PC-3 (cell line): ENCODE data around the gene NPLOC4.

Experiments used
- EZH2 ChIP-seq: fragments of 300-600 bp; sonication (generic); IDR thresholded peaks from one replicate; pipeline ENCODE4 v1.6.1; 2017; ENCODE audit warnings: antibody characterized with exemption, mild to moderate bottlenecking, low read length; ENCODE audit not compliant: unreplicated experiment
- EZH2phosphoT487 ChIP-seq: fragments of 300-600 bp; sonication (generic); IDR thresholded peaks from 2 replicates; pipeline ENCODE4 v1.6.1; 2018; ENCODE audit warnings: mild to moderate bottlenecking, antibody characterized with exemption, low read length, borderline replicate concordance
- TF ChIP-seq, protein P1 (sequence below): fragments of 300-600 bp; sonication (generic); conservative IDR thresholded peaks from 2 replicates; pipeline ENCODE4 v1.5.1; 2017; ENCODE audit warnings: antibody characterized with exemption, low read depth, mild to moderate bottlenecking, low read length

DNA sequence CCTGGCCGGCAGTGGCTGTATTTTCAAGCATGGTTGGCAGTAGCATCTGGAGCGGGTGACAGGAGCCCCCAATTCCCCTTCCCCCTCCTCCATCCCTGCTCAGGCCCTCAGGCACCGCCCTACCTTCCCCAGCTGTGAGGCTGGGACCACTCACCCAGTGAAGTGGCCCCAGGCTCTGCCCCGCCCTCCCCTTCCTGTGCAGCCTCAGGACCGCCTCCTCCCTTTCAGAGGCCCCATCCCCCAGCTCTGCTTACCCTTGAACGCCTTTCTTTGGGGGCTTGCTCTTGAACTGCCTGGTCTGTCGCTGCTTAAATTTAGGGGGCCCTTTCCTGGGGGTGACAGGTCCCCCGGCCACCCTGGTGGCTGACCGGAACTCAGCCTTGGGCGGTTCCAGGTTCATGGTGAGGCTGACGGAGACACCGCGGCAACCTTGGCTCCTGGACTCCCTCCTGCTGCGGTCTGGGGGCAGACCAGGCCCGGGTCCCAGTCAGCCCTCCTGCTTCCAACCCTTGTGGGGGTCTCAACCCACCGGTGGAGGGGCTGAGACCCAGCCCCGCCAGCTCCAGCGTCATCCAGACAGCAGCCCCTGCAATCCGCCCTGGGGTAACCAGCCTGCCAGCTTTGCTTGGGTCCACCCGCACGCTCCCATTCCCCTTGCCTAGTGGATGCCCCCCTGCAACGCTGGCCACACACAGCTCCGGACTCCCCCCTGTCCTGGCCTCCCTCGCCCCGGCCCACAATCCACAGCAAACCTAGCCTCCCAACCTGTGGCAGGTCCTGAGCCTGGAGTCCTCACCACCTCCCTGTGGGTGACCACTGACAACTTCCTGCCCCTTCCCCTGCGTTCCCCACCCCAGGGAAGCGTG, 16.2 kb upstream of the NPLOC4 start:
- TF ChIP-seq EZH2phosphoT487 (no peak), EZH2 (no peak)
- TF ChIP-seq, protein P1, sequence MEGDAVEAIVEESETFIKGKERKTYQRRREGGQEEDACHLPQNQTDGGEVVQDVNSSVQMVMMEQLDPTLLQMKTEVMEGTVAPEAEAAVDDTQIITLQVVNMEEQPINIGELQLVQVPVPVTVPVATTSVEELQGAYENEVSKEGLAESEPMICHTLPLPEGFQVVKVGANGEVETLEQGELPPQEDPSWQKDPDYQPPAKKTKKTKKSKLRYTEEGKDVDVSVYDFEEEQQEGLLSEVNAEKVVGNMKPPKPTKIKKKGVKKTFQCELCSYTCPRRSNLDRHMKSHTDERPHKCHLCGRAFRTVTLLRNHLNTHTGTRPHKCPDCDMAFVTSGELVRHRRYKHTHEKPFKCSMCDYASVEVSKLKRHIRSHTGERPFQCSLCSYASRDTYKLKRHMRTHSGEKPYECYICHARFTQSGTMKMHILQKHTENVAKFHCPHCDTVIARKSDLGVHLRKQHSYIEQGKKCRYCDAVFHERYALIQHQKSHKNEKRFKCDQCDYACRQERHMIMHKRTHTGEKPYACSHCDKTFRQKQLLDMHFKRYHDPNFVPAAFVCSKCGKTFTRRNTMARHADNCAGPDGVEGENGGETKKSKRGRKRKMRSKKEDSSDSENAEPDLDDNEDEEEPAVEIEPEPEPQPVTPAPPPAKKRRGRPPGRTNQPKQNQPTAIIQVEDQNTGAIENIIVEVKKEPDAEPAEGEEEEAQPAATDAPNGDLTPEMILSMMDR: no peak
